Fibroblast of villous mesenchyme (primary cell): ENCODE measurements around the gene ADPRM. TPM values are rescaled to one million over a fixed set of nuclear protein-coding genes. Genes with fewer than 3 reads are reported as not detected.

Source experiments
- total RNA-seq: library from RNA; depleted of rRNA; stranded (reverse); fragments of >200 nt; gene quantifications from 2 replicates; pipeline ENCODE4 v1.2.3, GENCODE V29; 2012

Gene ADPRM
- total RNA-seq, 1 donor: 10.8 TPM

Other genes with a start within 250 kb of the ADPRM start
- gene MYH4, start 228.0 kb upstream of the ADPRM start, total RNA-seq: not detected in 2 replicates
- not detected in 2 replicates for gene MYH1, start 179.1 kb upstream of the ADPRM start, total RNA-seq
- under 0.01 TPM in 1 of 2 replicates, not detected in the other for gene MYH2, start 147.9 kb upstream of the ADPRM start, total RNA-seq
- gene MYH3, start 40.3 kb upstream of the ADPRM start, total RNA-seq: 0.43 and 0.97 TPM in 2 replicates
- 17.3 and 38.3 TPM in 2 replicates for gene SCO1, start 61 bp upstream of the ADPRM start, total RNA-seq
- 2.6 and 3.5 TPM in 2 replicates for gene TMEM220, start 32.4 kb downstream of the ADPRM start, total RNA-seq
- not detected in 2 replicates for gene TMEM238L, start 106.5 kb downstream of the ADPRM start, total RNA-seq
- not detected in 2 replicates for gene PIRT, start 140.5 kb downstream of the ADPRM start, total RNA-seq